ENCODE results near the gene ARPC4.

DNA sequence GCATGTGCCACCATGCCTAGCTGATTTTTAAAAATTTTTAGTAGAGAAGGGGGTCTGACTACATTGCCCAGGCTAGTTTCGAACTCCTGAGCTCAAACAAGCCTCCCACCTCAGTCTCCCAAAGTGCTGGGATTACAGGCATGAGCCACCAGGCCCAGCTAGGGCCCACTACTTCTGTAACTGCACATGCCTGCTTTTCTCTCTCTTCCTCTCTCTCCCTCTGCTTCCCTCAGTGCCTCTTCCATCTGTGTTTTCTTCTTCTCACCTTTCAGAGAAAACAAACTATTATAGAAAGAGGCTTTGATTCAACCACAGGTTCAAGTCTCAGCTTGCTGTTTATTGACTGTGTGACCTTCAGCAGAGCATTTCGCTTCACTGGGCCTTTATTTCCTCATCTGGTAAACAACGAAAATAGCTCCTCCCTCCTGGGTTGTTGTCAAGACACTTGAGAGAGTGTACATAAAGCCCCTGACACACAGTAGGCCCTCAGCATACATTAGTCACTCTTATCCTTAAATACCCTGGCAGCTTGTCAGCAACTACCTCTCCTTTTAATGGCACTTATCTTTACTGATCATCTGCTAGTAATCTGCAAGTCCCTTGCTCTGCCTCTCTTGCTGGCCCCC lies 10.8 kb upstream of the ARPC4 start:
- TF ChIP-seq POLR2A (IDR thresholded peaks at IDR 0.05): no peak
- TF ChIP-seq, protein P1, sequence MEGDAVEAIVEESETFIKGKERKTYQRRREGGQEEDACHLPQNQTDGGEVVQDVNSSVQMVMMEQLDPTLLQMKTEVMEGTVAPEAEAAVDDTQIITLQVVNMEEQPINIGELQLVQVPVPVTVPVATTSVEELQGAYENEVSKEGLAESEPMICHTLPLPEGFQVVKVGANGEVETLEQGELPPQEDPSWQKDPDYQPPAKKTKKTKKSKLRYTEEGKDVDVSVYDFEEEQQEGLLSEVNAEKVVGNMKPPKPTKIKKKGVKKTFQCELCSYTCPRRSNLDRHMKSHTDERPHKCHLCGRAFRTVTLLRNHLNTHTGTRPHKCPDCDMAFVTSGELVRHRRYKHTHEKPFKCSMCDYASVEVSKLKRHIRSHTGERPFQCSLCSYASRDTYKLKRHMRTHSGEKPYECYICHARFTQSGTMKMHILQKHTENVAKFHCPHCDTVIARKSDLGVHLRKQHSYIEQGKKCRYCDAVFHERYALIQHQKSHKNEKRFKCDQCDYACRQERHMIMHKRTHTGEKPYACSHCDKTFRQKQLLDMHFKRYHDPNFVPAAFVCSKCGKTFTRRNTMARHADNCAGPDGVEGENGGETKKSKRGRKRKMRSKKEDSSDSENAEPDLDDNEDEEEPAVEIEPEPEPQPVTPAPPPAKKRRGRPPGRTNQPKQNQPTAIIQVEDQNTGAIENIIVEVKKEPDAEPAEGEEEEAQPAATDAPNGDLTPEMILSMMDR (IDR thresholded peaks at IDR 0.05): no peak

Measured in Peyer's patch (tissue), 4 donors.